ENCODE data around the gene NME1. TPM values are rescaled to one million over a fixed set of nuclear protein-coding genes. Genes with fewer than 3 reads are reported as not detected.
"Not testable (repeated sequence)": the region's sequence is repeated elsewhere in the genome, so short reads cannot be mapped to it uniquely, and the experiment has no call there.

The NME1 gene
- 115 and 172 TPM in 2 replicates for total RNA-seq (2021)
- Bru-seq, nascent RNA = percentile 91 among the genes with signal in this experiment
- percentile 84 among the genes with signal in this experiment for BruChase-seq, experiment 1, labeled RNA remaining after a 2-hour chase
- BruChase-seq, experiment 2, labeled RNA remaining after a 6-hour chase = percentile 96 among the genes with signal in this experiment
- long read RNA-seq, transcript NME1-203 (5 exons, 940 nt) = major isoform, 360 of 404 reads
- long read RNA-seq, transcript NME1-202 (6 exons, 986 nt) = minor isoform, 5 of 404 reads
- long read RNA-seq, partial matches to known transcripts = 32 of 404 reads
- long read RNA-seq, other reads (novel, unspliced or antisense) = 5 of 404 reads

DNA sequence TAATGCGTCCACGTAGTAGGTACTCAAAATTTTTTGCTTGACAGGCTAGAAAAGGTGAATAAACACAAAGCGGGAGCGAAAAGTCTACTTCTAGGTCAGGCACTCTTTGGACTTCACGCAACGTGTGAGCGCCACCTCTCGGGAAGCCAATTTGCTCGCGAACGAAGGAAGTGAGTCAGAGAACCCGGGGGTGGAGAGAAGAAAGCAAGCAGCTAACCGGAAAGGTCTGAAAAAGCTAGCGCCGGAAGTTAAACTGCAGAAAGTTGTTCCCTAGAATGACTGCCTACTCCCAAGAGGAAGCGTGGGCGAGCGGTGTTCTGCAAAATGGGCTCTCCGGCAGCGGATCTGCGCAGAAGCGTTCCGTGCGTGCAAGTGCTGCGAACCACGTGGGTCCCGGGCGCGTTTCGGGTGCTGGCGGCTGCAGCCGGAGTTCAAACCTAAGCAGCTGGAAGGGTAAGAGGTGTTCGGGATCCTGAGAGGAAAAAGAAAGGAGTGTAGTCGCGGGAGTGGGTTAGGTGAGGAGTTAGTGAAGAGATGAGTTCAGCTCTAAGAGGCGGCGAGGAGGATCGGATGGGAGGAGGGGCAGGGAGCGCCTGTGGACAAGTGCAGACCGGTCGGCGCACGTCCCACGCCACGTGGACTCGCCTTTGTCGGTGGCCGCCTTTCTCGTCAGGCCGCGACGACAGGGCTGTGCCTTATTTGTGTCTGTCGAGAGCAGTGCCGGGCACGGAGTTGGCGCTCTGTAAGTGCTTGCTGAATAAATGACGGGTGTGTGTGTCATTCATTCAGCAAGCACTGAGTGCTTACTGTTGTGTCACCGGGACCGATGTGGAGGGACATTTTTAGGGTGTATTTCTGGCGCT, at the start of gene NME1:
Gene NME1 (plus strand): TSS at position 350 of the 863 bp plus-strand sequence. CDS start 2,096 bp downstream, outside the sequence.
- Histone ChIP-seq H3K79me2 (ENCODE audit: low read depth) (peaks cover 50% of the 10 kb centered on the region), H4K20me1 (ENCODE audit: insufficient read depth) (no peaks in the 10 kb centered on the region; the same call in 1 of the 2 replicates), H3K4me3 (peak within 1 kb of the TSS; percentile 72), H3K4me2 (peak within 1 kb of the TSS; percentile 91), H3F3A (ENCODE audit: insufficient read depth, low read depth) (peaks cover 16% of the 10 kb centered on the region; the same call in 1 of the 2 replicates), H3K27ac (peak within 1 kb of the TSS; percentile 78), H2AFZ (peak within 1 kb of the TSS; percentile 96), H3K27me3 (ENCODE audit: insufficient read depth, low read depth) (no peaks in the 10 kb centered on the region), H3K36me3 (ENCODE audit: low read depth) (peaks cover 13% of the 10 kb centered on the region; the same call in 1 of the 2 replicates), H3K4me1 (replicated peaks; ENCODE audit: insufficient read depth) (peaks cover 22% of the 10 kb centered on the region), H3K9me2 (ENCODE audit: insufficient read depth) (no peaks in the 10 kb centered on the region), H3K9me3 (ENCODE audit: insufficient read depth, low read depth) (no peaks in the 10 kb centered on the region)
- TF ChIP-seq EZH2 (IDR thresholded peaks at IDR 0.05; ENCODE audit: low read depth) = no peak
- TF ChIP-seq, protein P1, sequence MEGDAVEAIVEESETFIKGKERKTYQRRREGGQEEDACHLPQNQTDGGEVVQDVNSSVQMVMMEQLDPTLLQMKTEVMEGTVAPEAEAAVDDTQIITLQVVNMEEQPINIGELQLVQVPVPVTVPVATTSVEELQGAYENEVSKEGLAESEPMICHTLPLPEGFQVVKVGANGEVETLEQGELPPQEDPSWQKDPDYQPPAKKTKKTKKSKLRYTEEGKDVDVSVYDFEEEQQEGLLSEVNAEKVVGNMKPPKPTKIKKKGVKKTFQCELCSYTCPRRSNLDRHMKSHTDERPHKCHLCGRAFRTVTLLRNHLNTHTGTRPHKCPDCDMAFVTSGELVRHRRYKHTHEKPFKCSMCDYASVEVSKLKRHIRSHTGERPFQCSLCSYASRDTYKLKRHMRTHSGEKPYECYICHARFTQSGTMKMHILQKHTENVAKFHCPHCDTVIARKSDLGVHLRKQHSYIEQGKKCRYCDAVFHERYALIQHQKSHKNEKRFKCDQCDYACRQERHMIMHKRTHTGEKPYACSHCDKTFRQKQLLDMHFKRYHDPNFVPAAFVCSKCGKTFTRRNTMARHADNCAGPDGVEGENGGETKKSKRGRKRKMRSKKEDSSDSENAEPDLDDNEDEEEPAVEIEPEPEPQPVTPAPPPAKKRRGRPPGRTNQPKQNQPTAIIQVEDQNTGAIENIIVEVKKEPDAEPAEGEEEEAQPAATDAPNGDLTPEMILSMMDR (conservative IDR thresholded peaks at IDR 0.05) = peak; percentile 86
- CTCF ChIA-PET = interaction anchor here (0.6 to 1.9 kb wide), 7 partner anchors 16 to 1302 kb away, joined by 3 to 9 read pairs (median 4); partner anchors contain the start of gene SPAG9
- peak; percentile 96 to 99 for DNase-seq
- POLR2A ChIA-PET (ENCODE audit: unreplicated experiment) = interaction anchor here (0.6 kb wide), 4 partner anchors 129 to 420 kb away, joined by 3 to 5 read pairs (median 3); no protein-coding TSS in a partner anchor
- BruUV-seq (replicated peaks) = no TSS peak
- intact Hi-C loops (cut with micrococcal nuclease; ENCODE audit: unreplicated experiment) = loop anchor here (1.0 to 2.0 kb wide), 6 partner anchors 32 to 606 kb away; partner anchors contain the start of gene SPATA20

DNA sequence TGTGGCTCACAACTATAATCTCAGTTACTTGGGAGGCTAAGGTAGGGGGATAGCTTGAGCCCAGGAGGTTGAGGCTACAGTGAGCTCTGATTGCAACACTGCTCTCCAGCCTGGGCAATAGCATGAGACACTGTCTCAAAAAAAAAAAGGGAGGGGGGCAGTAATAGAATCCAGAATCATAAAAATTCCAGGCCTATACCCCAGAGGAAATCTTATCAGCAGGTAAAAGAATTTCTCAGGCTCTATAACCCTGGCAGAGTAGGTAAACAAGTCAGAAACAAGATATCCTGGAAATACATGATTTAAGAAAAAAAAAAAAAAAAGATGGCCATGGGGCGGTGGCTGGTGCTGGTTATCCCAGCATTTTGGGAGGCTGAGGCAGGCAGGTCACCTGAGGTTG, 45.6 kb upstream of the NME1 start:
- Histone ChIP-seq H3K27me3 (ENCODE audit: insufficient read depth, low read depth) (no peaks in the 10 kb centered on the region), H3K4me3 (no peak overlapping the region), H3K27ac (no peak overlapping the region), H3K4me2 (no peak overlapping the region), H2AFZ (no peak overlapping the region), H3K9me2 (ENCODE audit: insufficient read depth) (no peaks in the 10 kb centered on the region), H4K20me1 (ENCODE audit: insufficient read depth) (peaks cover 26% of the 10 kb centered on the region), H3K9me3 (ENCODE audit: insufficient read depth, low read depth) (no peaks in the 10 kb centered on the region), H3K79me2 (ENCODE audit: low read depth) (peaks cover 68% of the 10 kb centered on the region), H3K4me1 (replicated peaks; ENCODE audit: insufficient read depth) (0 out of 2 replicates have a peak, but pooled peaks cover 6% of the 10 kb centered on the region), H3K36me3 (ENCODE audit: low read depth) (no peaks in the 10 kb centered on the region), H3F3A (ENCODE audit: insufficient read depth, low read depth) (peaks cover 4% of the 10 kb centered on the region; the same call in 1 of the 2 replicates)
- DNase-seq = peak in 1 of 2 experiments; percentile 57
- CTCF ChIA-PET = interaction anchor here (0.6 kb wide), 1 partner anchor 80 kb away, joined by 3 read pairs; no protein-coding TSS in a partner anchor
- intact Hi-C loops (cut with micrococcal nuclease; ENCODE audit: unreplicated experiment) = no loop called here
- TF ChIP-seq EZH2 (IDR thresholded peaks at IDR 0.05; ENCODE audit: low read depth) = no peak
- TF ChIP-seq, protein P1 (conservative IDR thresholded peaks at IDR 0.05) = no peak
- POLR2A ChIA-PET (ENCODE audit: unreplicated experiment) = no interaction called here
- BruUV-seq (replicated peaks) = no TSS peak

DNA sequence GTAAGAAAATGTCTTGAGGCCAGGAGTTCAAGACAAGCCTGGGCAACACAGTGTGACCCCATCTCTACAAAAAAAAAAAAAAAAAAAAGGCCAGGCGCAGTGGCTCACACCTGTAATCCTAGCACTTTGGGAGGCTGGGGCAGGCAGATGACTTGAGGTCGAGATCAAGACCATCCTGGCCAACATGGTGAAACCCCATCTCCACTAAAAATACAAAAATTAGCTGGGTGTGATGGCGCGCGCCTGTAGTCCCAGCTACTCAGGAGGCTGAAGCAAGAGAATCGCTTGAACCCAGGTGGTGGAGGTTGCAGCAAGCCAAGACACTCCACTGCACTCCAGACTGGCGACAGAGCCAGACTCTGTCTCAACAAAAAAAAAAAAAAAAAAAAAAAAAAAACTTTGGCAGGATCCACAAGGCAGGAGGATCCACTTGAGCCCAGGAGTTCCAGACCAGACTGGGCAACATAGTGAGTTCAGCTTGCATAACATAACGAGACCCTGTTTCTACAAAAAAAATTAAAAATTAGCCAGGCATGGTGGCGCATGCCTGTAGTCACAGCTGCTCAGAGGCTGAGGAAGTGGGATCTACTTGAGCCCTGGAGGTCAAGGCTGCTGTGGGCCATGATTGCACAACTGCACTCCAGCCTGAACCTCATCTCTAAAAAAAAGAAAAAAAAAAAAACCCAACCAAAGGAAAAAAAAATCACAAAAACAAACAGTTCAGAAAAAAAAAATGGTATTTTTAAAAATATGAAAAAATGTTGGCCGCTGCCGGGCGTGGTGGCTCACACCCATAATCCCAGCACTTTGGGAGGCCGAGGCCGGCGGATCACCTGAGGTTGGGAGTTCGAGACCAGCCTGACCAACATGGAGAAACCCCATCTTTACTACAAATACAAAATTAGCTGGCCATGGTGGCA, 40.8 kb upstream of the NME1 start:
- H3K9me2 ChIP-seq (ENCODE audit: insufficient read depth); CTCF ChIA-PET; H3K27ac ChIP-seq; H3K27me3 ChIP-seq (ENCODE audit: insufficient read depth, low read depth); POLR2A ChIA-PET (ENCODE audit: unreplicated experiment); BruUV-seq (replicated peaks); H3K4me3 ChIP-seq; H3K36me3 ChIP-seq (ENCODE audit: low read depth); H3K9me3 ChIP-seq (ENCODE audit: insufficient read depth, low read depth); intact Hi-C loops (cut with micrococcal nuclease; ENCODE audit: unreplicated experiment); DNase-seq; H3F3A ChIP-seq (ENCODE audit: insufficient read depth, low read depth); H3K4me1 ChIP-seq (replicated peaks; ENCODE audit: insufficient read depth); H3K4me2 ChIP-seq; H2AFZ ChIP-seq: not testable (repeated sequence)
- Histone ChIP-seq H3K79me2 (ENCODE audit: low read depth) (peaks cover 92% of the 10 kb centered on the region), H4K20me1 (ENCODE audit: insufficient read depth) (peaks cover 26% of the 10 kb centered on the region)

Measured in PC-9 (cell line).